PC-3 (cell line): ENCODE measurements around the gene MAP3K5. TPM values are rescaled to one million over a fixed set of nuclear protein-coding genes. Genes with fewer than 3 reads are reported as not detected.

ENCODE experiments used
- ATAC-seq: fragments of 200-7000 bp; cut with Tn5 transposase; 2 replicates; pipeline ENCODE4 v1.9.1; 2020; ENCODE audit warnings: mild to moderate bottlenecking, moderate library complexity
- BruUV-seq: library from RNA; stranded (reverse); fragments of 400-500 nt; replicated peaks from 2 replicates; lab custom pipeline; 2021; lab: Mats Ljungman, UMichigan
- CTCF ChIA-PET: fragments of 300-600 bp; sonication (Branson Sonifier 250); formaldehyde crosslinking; loops from one replicate; lab custom pipeline; 2022; ENCODE audit warnings: antibody characterized with exemption; lab: Charles Lee
- POLR2A ChIA-PET: fragments of 300-600 bp; sonication (Branson Sonifier 250); formaldehyde crosslinking; loops from one replicate; lab custom pipeline; 2022; ENCODE audit warnings: antibody characterized with exemption; ENCODE audit not compliant: unreplicated experiment; lab: Charles Lee
- DNase-seq: peaks from one replicate; pipeline ENCODE4 v3.0.0-alpha.2; 2015
- H2AFZ ChIP-seq: fragments of 300-600 bp; sonication (generic); 2 replicates; pipeline ENCODE4 v1.6.0; 2016; ENCODE audit warnings: antibody characterized with exemption, low read length
- H3F3A ChIP-seq: fragments of 300-600 bp; sonication (generic); one replicate; pipeline ENCODE4 v1.6.0; 2017; ENCODE audit warnings: antibody characterized with exemption, low read length, control low read depth, mild to moderate bottlenecking; ENCODE audit not compliant: unreplicated experiment
- H3K27ac ChIP-seq: fragments of 300-600 bp; sonication (generic); 2 replicates; pipeline ENCODE4 v1.5.1; 2016; ENCODE audit warnings: mild to moderate bottlenecking, low read length
- H3K27me3 ChIP-seq: fragments of 300-600 bp; sonication (generic); 2 replicates; pipeline ENCODE4 v1.6.1; 2016; ENCODE audit warnings: low read length, mixed read lengths
- H3K36me3 ChIP-seq: fragments of 300-600 bp; sonication (generic); 2 replicates; pipeline ENCODE4 v1.6.1; 2016; ENCODE audit warnings: low read depth, mixed run types, low read length, mixed read lengths
- H3K4me1 ChIP-seq: fragments of 300-600 bp; sonication (generic); 2 replicates; pipeline ENCODE4 v1.5.1; 2016; ENCODE audit warnings: low read length; ENCODE audit not compliant: insufficient read depth
- H3K4me2 ChIP-seq: fragments of 300-600 bp; sonication (generic); 2 replicates; pipeline ENCODE4 v1.6.0; 2016; ENCODE audit warnings: low read length
- H3K4me3 ChIP-seq: fragments of 300-600 bp; sonication (generic); 2 replicates; pipeline ENCODE4 v1.5.1; 2016; ENCODE audit warnings: mild to moderate bottlenecking, low read length, mixed read lengths
- H3K79me2 ChIP-seq: fragments of 300-600 bp; sonication (generic); 2 replicates; pipeline ENCODE4 v1.6.1; 2017; ENCODE audit warnings: low read length, mixed read lengths
- H3K9ac ChIP-seq: fragments of 300-600 bp; sonication (generic); 2 replicates; pipeline ENCODE4 v1.6.0; 2016; ENCODE audit warnings: mild to moderate bottlenecking, low read length
- H3K9me2 ChIP-seq: fragments of 300-600 bp; sonication (generic); replicated peaks from 2 replicates; pipeline ENCODE4 v1.6.1; 2016; ENCODE audit warnings: mixed run types, low read length, mixed read lengths
- H3K9me3 ChIP-seq: fragments of 300-600 bp; sonication (generic); 2 replicates; pipeline ENCODE4 v1.6.1; 2016; ENCODE audit warnings: low read length, mixed read lengths
- H4K20me1 ChIP-seq: fragments of 300-600 bp; sonication (generic); 2 replicates; pipeline ENCODE4 v1.6.1; 2016; ENCODE audit warnings: low read length, mixed read lengths
- EZH2 ChIP-seq: fragments of 300-600 bp; sonication (generic); IDR thresholded peaks from one replicate; pipeline ENCODE4 v1.6.1; 2017; ENCODE audit warnings: antibody characterized with exemption, mild to moderate bottlenecking, low read length; ENCODE audit not compliant: unreplicated experiment
- EZH2phosphoT487 ChIP-seq: fragments of 300-600 bp; sonication (generic); IDR thresholded peaks from 2 replicates; pipeline ENCODE4 v1.6.1; 2018; ENCODE audit warnings: mild to moderate bottlenecking, antibody characterized with exemption, low read length, borderline replicate concordance
- intact Hi-C: fragments of 100-400 bp; cut with micrococcal nuclease; formaldehyde crosslinking; loops from 2 replicates; pipeline ENCODE4 v1.9.0; 2023
- total RNA-seq: library from RNA; depleted of rRNA; stranded (reverse); fragments of >200 nt; gene quantifications from 2 replicates; pipeline ENCODE4 v1.2.3, GENCODE V29; 2014
- TF ChIP-seq, protein P1 (sequence below): fragments of 300-600 bp; sonication (generic); conservative IDR thresholded peaks from 2 replicates; pipeline ENCODE4 v1.5.1; 2017; ENCODE audit warnings: antibody characterized with exemption, low read depth, mild to moderate bottlenecking, low read length

Gene MAP3K5
- total RNA-seq, 1 experiment from 2014 or later: 4.3 TPM

DNA sequence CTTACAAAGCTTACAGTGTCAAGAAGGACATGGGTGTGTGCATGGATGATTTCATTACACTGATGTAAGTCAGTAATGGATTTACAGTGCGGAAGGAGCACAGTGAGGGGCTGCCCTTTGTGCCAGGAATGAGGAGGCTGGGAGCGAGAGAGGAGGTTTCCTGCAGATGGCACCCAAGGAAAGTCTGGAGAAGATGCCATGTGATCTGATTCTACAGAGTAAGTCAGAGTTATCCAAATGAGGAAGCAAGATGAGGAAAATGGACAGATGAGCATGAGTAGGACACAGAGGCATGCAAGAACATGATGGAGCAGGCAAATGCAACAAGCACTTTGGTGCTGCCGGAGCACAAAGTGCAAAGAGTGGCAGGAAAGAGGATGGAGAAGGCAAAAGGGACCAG lies 271.8 kb downstream of the MAP3K5 start:
- Histone ChIP-seq H3K27me3 (no peaks in the 10 kb centered on the region), H3K79me2 (peaks cover 54% of the 10 kb centered on the region), H3K36me3 (no peaks in the 10 kb centered on the region), H4K20me1 (peaks cover 8% of the 10 kb centered on the region; the same call in 1 of the 2 replicates), H3K27ac (no peak overlapping the region), H3K4me1 (peaks cover 33% of the 10 kb centered on the region), H3K4me3 (no peak overlapping the region), H3F3A (no peaks in the 10 kb centered on the region), H3K9ac (no peak overlapping the region), H3K9me3 (no peaks in the 10 kb centered on the region), H3K4me2 (no peak overlapping the region), H2AFZ (no peak overlapping the region), H3K9me2 (no peaks in the 10 kb centered on the region)
- ChIA-PET POLR2A (no interaction called here), CTCF (no interaction called here)
- no TSS peak for BruUV-seq
- intact Hi-C loops: no loop called here
- TF ChIP-seq EZH2phosphoT487 (no peak), EZH2 (no peak)
- TF ChIP-seq, protein P1, sequence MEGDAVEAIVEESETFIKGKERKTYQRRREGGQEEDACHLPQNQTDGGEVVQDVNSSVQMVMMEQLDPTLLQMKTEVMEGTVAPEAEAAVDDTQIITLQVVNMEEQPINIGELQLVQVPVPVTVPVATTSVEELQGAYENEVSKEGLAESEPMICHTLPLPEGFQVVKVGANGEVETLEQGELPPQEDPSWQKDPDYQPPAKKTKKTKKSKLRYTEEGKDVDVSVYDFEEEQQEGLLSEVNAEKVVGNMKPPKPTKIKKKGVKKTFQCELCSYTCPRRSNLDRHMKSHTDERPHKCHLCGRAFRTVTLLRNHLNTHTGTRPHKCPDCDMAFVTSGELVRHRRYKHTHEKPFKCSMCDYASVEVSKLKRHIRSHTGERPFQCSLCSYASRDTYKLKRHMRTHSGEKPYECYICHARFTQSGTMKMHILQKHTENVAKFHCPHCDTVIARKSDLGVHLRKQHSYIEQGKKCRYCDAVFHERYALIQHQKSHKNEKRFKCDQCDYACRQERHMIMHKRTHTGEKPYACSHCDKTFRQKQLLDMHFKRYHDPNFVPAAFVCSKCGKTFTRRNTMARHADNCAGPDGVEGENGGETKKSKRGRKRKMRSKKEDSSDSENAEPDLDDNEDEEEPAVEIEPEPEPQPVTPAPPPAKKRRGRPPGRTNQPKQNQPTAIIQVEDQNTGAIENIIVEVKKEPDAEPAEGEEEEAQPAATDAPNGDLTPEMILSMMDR: no peak
- DNase-seq (no peak), ATAC-seq (no peak)

DNA sequence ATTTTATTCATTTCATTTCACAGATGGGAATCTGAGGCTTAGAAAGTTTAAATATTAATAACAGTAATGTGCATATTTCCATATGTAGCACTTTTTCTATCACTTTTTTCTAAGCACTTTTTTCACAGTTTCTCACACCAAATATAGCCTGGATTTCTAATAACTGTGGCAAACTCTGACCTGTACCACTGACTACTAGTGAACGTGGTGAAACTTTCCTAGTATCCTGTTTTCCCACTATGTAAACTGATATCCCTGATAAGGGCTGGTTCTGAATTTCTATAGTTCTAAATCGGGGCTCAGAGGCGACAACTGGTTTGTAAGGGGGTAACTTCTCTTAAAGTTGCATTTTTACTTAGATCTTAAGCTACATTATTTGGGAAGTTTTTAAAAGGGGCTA lies 274.7 kb downstream of the MAP3K5 start:
- Histone ChIP-seq H3K4me2 (peak overlapping the region; percentile 12), H3K27ac (peak overlapping the region; percentile 49), H3K4me1 (peaks cover 20% of the 10 kb centered on the region), H3K27me3 (no peaks in the 10 kb centered on the region), H3K9me2 (no peaks in the 10 kb centered on the region), H3K9ac (no peak overlapping the region), H3K36me3 (no peaks in the 10 kb centered on the region), H3K4me3 (no peak overlapping the region), H3K9me3 (no peaks in the 10 kb centered on the region), H3F3A (no peaks in the 10 kb centered on the region), H4K20me1 (peaks cover 8% of the 10 kb centered on the region; the same call in 1 of the 2 replicates), H3K79me2 (peaks cover 52% of the 10 kb centered on the region), H2AFZ (no peak overlapping the region)
- TF ChIP-seq, protein P1: no peak
- intact Hi-C loops: no loop called here
- DNase-seq (no peak), ATAC-seq (no peak)
- ChIA-PET CTCF (no interaction called here), POLR2A (interaction anchor here (0.7 kb wide), 1 partner anchor 11 kb away, joined by 3 read pairs; no protein-coding TSS in a partner anchor)
- BruUV-seq: no TSS peak

- Histone ChIP-seq H3F3A (no peaks in the 10 kb centered on the region), H3K4me3 (no peak overlapping the region), H3K9me2 (no peaks in the 10 kb centered on the region), H3K79me2 (peaks cover 52% of the 10 kb centered on the region), H3K9ac (no peak overlapping the region), H3K4me2 (peak overlapping the region; percentile 12; the same call in 1 of the 2 replicates), H2AFZ (no peak overlapping the region), H3K27me3 (no peaks in the 10 kb centered on the region), H3K9me3 (no peaks in the 10 kb centered on the region), H3K36me3 (no peaks in the 10 kb centered on the region), H4K20me1 (peaks cover 7% of the 10 kb centered on the region; the same call in 1 of the 2 replicates), H3K4me1 (peaks cover 20% of the 10 kb centered on the region), H3K27ac (peak overlapping the region; percentile 49)
- DNase-seq (peak; percentile 75), ATAC-seq (peak; percentile 100)
- TF ChIP-seq EZH2phosphoT487: no peak
- TF ChIP-seq, protein P1: no peak
- TF ChIP-seq EZH2: no peak
- ChIA-PET POLR2A (no interaction called here), CTCF (no interaction called here)
- intact Hi-C loops: no loop called here
- no TSS peak for BruUV-seq
Measured at GRCh38 chr6:136517002-136517401, 275.3 kb downstream of the MAP3K5 start.
